HG03521 (cell line): ENCODE data around the gene TCL1A.
"Not testable (repeated sequence)": the region's sequence is repeated elsewhere in the genome, so short reads cannot be mapped to it uniquely, and the experiment has no call there.

Experiments used
- ATAC-seq: cut with Tn5 transposase; IDR thresholded peaks from one replicate; pipeline ENCODE4 v1.9.1; 2021; ENCODE audit warnings: mild to moderate bottlenecking, moderate library complexity; ENCODE audit not compliant: unreplicated experiment

Gene TCL1A, protein sequence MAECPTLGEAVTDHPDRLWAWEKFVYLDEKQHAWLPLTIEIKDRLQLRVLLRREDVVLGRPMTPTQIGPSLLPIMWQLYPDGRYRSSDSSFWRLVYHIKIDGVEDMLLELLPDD

DNA sequence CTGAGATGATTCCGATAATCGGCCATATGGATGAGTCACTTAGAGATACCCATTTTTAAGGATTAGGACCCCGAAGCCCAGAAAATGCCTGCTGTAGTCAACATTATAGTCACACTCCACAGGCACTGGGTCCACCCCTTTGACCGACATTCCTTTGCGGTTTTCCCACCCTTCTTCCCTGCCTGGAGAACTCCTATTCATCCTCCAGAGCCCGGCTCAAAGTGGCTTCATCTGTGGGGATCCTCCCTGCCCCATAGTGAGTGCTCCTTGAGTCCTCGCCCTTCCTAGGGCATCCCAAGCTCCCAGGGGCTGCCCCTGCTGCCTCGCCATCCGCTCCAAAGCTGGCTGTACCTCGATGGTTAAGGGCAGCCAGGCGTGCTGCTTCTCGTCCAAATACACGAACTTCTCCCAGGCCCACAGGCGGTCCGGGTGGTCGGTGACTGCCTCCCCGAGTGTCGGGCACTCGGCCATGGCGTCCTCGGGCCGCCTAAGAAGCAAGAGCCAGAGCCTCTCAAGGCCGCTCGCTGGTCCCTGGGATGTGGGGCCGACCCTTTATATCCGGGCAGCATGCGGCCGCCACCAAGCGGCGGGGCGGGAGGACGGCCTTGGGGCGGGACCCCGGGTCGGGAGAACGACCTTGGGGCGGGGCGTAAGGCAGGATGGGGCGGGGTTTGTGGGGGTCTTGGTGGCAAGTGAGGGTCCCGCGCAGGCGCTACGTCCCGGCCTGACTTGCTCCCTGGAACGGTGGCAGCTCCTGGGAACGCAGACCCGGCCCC, at the start of gene TCL1A:
TCL1A (minus strand) TSS at position 530 of the 776 bp plus-strand sequence; CDS start at position 471, 59 bp downstream.
- ATAC-seq: peak; percentile 76

DNA sequence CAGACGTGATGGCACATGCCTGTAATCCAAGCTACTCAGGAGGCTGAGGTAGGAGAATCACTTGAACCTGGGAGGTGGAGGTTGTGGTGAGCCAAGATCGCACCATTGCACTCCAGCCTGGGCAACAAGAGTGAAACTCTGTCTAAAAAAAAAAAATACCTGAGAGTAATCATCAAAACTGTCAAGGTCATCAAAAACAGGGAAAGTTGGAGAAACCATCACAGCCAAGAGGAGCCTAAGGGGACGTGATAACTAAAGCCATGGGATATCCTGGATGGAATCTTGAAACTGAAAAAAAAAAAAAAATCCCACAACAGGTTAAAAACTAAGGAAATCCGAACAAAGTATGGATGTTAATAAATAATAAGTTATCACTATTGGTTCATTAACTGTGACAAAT, 49.1 kb upstream of the TCL1A start:
- not testable (repeated sequence) for ATAC-seq

DNA sequence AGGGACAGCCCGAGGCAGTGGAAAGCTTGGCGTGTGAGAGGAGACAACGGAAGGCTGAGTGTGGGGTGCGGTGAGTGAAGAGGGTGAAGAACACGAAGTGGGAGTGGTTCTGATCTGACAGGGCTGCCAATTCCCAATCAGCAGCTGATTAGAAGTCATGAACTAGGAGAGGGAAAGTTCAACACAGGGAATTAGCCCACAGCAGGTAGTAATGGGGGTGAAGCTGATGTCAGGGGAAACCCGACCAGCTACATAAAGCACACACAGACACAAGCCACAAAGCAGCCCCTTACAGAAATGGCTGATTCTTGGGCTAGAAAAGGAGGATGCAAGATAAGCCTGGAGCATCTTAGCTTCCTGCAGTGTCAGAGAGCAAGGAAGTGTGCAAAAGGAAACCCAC, 47.5 kb upstream of the TCL1A start:
- ATAC-seq: no peak

DNA sequence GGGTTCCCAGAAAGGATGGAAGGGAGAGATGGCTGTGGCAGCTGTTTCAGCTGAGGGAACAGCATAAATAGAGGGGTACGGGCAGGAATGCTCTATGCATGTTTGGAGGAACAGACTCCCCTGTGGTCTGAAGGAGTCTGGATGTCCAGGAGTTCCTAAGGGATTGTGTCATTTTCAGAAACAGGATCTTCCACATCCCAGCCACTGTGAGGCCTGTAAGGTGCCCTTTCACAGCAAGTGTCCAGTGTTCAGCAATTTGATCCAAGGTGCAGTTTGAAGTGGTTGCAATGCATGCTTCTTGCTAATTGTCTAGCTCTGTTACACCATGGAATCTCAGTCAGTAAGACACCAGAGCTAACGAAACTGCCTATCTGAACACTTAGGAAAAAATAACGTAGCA, 46.7 kb upstream of the TCL1A start:
- no peak for ATAC-seq

DNA sequence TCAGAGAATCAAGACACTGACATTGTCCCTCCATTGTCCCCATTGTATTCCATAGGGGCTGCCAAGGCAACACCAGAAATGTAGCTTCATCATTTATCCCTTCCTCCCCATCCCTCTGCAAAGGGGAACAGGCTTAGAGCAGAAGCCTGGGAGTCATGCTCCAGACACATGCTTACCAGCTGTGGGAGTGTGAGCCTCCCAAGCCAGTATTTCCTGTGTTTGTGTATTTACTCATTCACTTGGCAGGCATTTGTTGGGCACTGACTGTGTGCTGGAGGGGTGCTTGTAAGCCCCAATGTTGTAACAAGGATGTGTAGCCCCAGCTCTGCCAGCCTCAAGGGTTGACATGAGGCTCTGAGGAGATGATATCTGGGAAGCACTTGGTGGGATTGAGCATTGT, 46.0 kb upstream of the TCL1A start:
- no peak for ATAC-seq

DNA sequence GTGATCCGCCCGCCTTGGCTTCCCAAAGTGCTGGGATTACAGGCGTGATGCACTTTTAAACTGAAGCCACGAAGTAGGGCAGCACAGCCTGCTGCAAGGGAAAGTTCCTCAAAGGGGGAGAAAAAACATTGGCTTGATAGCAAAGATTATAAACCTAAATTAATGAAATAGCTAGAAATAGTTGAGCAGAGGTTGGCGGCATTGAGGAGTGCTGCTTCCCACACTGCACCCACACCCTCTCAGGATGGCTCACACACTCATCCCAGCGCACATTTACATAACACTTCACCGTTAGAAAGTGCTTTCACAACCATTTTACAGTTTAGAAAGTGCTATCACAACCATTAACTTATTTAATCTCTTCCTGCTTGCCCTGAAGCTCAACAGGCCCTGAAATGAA, 44.4 kb upstream of the TCL1A start:
- ATAC-seq: no peak

DNA sequence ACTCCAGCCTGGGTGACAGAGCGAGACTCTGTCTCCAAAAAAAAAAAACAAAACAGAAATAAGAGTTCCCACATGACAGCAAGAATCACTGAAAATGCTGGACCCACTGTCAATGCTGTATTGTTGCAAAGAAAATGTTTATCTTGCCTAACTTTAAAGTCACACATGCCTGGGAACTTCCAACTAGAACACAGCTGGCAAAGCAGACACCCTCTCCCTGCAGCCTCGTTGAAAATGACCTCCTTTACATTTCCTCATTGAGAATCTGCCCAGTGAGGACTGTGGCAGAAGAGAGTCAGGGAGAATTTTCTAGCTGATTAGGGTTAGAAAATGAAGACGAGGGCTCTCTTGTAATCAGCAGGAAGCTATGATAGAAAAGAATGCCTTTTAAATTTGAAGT, 42.8 kb upstream of the TCL1A start:
- no peak for ATAC-seq

DNA sequence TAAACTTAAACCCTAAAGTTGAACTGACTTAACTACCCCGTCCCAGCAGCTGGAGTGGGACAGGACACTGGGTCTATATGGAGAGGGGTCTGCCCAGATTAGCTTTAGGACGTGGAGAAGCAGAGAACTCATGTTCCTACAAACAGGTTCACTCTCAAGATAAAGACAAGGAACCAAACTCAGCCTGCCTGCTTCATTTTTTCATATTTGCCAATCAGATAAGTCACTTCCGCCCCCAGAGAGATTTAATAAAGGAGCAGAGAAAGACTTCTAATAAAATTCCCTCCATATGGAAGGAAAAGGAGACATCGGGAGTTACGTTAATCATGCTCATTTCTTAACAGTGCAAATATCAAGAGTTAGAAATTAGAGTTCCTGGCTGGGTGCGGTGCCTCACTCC, 42.2 kb upstream of the TCL1A start:
- ATAC-seq: no peak

DNA sequence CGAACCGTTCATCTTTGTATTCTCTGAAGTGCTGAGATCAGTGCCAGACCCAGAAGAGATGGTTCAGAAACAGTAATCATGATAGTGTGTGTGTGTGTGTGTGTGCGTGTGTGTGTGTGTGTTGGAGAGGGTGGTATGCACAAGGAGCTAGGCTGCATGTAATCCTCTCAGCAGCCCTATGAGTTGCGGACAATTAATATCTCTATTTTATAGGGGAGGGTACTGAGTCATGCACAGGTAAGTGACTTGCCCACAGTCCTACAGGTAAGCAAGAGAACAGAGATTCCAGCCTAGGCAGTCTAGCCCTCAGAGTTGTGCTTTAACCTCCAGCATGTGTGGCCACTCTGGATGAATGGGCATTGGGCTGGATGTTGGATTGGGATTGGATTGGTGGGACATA, 27.9 kb upstream of the TCL1A start:
- no peak for ATAC-seq

DNA sequence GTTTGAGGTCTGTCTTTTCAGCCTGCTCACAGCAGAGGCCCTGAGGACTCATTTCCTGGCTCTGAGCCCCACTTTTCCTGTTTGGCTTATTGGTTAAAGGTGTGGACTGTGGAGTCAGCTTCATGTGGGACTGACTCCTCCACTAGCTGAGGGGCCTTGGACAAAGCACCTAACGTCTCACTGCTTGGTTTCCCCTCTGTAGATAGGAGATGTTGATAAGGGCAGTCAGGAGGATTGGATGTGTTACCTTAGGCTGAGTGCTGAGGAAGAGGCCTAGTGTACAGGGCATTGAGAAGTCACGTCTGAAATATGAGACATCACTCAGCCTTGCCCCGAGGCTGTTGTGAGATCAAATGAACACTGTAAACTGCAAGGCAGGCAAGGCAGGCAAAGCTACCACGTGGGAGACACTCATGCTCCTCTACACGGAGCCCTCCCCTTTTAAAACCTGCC, 27.1 kb upstream of the TCL1A start:
- ATAC-seq: no peak

DNA sequence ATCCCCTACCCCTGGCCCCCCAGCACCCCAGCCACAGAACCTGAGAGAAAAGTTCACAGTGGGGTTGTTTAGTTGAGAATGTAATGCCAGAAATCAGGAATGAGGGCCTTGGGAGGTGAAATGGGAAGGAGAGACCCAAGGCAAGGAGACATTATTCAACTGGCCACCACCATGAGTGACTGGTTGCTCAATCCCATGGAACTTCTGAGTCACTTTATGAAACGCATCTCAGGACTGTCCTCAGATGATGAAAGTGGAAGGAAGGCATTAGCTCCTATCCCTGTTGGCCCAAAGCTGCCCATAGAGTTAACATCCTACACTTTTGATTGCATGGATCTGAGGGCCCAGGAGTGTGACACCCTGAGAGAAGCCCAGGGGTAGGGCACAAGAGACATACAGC, 25.4 kb upstream of the TCL1A start:
- no peak for ATAC-seq

DNA sequence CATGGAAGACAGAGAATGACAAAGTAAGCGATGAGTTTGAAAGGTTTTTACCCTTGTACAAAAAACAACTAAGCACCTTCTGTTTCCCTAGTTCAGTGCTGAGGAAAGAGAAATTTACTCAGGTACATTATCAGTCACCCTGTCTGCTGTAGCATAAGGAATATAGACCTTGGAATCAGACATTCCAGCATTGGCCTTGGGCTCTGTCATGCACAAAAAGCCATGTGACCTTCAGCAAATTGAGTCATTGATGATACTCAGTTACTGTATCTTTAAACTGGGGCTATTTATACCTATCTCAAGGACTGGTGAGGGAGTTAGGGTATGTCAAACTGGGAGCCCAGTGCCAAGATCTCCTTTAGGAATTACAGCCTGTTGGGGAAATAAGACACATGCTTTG, 19.3 kb upstream of the TCL1A start:
- no peak for ATAC-seq

DNA sequence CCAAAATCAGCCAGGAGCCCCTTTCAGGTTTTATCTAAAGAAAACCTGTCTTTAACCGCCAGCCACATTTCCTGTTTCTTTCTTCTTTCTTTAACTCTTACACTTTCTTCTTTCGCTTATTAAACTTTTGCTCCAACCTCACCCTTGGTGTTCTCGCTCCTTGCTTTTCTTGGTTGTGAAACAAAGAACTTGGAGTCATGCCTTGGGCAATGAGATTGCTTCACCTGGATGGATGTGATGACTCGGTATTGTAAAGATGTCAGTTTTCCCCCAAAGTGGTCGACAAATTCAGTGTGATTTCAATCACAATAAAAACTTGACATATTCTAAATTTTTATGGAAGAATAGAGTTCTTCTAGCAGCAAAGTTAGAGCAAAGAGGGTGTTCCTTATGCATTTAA, 16.2 kb upstream of the TCL1A start:
- ATAC-seq: no peak

DNA sequence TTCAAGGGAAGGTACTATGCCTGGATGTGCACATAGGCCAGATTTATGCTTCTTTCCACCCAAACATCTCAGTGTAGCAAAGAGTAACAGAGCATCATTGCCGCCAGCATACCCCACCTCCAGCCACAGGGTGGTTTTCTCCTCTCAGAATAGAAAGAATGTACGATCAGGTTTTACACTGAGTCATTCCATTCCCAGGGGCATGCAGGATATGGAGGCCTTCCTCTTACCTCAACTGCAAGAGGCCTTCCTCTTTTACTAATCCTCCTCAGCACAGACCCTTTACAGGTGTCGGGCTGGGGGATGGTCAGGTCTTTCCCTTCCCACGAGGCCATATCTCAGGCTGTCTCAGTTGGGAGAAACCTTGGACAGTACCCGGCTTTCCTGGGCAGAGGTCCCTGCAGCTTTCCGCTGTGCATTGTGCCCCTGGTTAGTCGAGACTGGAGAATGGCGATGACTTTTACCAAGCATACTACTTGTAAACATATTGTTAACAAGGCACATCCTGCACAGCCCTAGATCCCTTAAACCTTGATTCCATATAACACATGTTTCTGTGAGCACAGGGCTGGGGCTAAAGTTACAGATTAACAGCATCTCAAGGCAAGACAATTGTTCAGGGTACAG, 15.6 kb upstream of the TCL1A start:
- not testable (repeated sequence) for ATAC-seq

DNA sequence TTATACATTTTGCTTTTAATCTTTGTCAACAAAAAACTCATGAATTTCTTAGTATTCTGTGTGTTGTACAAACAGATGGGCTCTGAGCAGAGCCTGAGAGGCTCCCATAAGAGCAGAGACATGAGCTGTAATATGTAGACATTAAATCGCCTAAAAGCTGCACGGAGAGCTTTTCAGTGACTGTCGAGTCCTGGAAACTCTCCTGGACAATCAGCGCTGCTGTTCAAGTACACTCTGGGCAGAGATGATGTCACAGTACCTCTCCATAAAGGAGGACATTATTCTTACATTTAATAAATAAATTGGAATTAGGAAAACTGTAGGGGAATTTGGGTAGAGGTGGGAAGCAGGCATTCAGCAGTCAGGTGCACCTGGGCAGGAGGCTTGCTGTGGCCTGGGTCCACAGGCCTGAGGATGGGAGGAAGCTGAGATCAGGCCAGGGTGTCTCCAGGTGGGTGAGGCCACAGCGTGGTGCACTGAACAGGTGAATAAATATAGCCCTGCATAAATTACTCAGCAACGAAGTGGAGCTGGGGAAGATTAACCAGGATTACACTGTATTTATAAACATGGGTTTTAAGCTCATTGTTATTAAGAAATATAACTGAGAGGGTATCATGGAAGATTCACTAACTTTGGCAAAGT, 13.3 kb upstream of the TCL1A start:
- no peak for ATAC-seq

DNA sequence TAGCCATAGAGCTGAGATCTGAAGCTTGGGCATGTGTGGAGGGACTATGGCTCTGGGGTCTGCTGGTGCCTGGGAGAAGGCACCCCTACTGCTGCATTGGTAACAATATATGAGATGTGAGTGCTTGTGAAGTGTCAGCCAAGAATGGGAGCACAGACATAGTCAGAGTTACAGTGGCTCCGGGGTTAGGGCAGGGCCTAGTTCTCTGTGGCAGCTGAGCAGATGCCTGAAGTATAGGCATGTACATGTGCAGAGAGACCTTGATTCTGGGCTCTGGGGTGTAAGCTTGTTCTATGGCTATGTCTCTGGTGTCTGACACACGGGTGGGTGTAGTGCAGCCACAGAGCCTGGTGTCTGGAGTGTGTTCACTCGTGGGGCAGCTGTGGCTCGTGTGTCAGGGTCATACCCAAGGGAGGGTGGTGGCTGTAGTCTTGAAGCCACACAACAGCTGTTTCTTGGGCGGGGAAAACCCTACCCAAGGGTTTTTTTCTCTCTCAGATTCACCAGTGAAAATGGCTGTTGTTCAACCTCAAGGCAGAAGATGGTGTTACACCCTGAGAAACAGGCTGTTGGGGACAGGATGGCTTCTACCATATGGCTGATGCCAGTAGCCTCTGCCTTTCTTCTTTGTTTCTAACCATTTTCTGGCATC, 11.9 kb upstream of the TCL1A start:
- peak; percentile 83 for ATAC-seq

DNA sequence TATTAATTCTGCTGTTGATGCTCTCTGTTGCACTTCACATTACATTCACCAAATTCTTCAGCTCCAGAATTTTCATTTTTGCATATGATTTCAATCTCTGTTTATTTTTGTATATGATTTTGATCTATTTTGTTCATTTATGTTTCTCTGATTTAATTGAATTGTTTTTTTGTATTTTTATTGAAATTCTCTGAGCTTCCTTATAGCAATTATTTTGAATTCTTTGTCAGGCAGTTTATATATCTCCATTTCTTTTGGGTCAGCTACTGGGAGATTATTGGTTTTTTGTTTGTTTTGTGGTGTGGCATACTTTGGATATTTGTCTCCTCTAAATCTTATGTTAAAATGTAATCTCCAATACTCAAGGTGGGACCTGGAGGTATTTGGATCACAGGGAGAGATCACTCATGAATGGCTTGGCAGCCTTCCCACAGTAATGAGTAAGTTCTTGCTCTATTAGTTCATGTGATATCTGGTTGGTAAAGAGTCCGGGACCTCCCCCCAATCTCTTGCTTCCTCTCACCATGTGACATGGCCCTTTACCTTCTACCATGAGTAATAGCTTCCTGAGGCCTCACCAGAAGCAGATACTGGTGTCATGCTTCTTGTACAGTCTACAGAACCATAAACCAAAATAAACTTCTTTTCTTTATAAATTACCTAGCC, 8.7 kb upstream of the TCL1A start:
- no peak for ATAC-seq

DNA sequence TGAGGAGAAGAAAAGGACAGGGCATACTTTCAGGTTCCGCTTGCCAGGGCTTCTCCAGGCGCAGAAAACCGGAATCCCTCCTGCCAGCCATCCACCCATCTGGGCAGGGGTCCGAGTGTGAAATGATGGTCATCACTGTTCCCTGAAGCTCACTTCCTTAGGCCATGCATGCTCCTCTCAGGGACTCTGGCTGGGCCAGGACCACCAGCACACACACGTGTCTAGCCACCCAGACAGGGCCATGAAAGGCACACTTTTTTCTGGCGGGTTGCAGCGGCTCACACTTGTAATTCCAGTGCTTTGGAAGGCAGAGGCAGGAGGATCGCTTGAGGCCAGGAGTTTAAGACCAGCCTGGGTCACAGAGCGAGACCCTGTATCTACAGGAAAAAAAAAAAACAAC, 1.5 kb downstream of the TCL1A start:
- no peak for ATAC-seq

DNA sequence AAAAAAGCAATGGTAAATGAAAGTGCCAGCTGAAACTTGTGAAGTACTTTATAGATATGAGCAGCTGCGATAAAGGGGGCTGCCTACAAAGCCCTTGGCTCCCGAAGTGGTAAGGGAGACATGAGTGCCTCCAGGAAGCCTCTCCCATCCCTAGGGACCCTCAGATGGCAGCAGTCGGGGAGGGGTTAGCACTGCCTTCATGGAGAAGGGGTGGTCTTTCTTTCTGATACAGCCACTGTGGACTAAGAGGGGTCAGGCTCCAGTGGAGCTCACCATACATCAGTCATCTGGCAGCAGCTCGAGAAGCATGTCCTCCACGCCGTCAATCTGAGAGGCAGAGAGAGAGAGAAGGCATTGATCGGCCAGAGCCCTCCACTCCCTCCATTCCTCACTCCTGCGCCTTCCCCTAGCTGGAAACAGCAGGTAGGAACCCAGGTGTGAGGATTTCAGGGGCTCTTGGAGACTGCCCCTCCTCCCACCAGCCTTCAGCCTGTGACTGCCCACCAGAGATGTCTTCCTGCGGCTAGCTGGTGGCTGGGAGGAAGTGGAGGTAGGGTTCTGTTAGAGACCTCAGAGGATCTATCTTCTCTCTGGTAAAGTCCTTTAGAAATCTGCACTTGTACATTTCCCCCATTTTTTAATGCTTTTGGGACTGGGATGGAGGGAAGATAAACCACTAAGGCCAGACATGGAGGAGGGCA, 2.3 kb downstream of the TCL1A start:
- no peak for ATAC-seq

DNA sequence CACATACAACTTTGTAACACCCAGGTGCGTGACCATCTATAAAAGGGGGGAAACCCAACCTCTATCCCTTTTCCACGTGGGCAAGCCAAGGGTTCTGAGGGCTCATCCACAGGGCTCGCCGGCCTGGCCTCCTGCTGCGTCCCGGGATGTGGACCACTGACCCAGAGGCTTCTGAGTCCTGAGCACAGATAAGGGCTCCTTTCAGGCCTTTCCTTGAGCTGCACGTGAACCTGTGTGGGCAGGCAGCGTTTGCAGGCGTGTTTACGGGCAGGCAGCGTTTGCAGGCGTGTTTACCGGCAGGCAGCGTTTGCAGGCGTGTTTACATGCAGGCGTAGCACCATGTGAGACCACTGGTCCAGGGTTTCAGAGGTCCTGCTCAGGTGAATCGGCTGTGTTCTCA, 3.8 kb downstream of the TCL1A start:
- no peak for ATAC-seq
